ENCODE measurements around the gene HYKK.
"Not testable (repeated sequence)": the region's sequence is repeated elsewhere in the genome, so short reads cannot be mapped to it uniquely, and the experiment has no call there.

HYKK gene, protein sequence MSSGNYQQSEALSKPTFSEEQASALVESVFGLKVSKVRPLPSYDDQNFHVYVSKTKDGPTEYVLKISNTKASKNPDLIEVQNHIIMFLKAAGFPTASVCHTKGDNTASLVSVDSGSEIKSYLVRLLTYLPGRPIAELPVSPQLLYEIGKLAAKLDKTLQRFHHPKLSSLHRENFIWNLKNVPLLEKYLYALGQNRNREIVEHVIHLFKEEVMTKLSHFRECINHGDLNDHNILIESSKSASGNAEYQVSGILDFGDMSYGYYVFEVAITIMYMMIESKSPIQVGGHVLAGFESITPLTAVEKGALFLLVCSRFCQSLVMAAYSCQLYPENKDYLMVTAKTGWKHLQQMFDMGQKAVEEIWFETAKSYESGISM

GRCh38 chr15:78506971-78507830, at the start of gene HYKK:
TSS of gene HYKK (plus strand) at chr15:78507577. CDS start at chr15:78513089, 5,512 bp downstream.
- in situ Hi-C loops (cut with MboI; ENCODE audit: low sequenced_read_pairs) = no loop called here

DNA sequence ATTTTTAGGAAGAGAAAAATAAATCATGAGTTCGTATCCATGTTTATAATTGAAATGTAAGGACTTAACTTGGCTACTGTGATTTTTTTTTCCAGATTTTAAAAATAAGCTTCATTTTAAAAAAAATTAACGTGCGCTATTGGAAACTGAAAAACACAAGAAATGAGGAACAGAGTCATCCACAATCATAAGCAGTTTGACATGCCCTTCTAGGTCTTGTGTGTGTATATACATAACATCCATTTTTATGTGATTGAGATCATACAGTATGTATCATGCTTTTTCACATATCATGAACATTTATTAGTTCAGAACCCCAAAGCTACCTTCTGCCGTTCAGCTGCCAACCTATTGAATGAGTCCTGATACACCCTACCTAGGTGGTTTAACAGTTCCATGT, 46.6 kb upstream of the HYKK start:
- in situ Hi-C loops (cut with MboI; ENCODE audit: low sequenced_read_pairs) = no loop called here

GRCh38 chr15:78461171-78461888, 46.0 kb upstream of the HYKK start:
- in situ Hi-C loops (cut with MboI; ENCODE audit: low sequenced_read_pairs) = no loop called here

DNA sequence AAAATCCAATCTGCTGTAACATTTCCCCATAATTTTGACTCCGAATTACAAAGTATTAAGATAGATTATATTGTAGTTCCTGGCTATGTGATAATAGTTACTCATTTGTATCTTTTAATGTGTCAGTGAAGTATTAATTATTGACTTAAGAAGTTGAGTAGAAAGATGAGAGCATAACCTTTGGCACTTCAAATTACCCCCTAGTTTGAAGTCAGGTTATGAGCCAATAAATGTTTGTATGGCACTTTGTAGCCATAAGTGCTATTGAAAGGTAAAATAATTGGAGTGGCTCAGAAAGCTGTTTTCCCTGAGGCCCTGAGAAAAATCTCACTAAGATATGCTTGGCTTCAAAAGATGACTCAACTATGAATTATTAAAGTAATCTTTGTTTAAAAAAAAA, 38.3 kb upstream of the HYKK start:
- in situ Hi-C loops (cut with MboI; ENCODE audit: low sequenced_read_pairs) = no loop called here

DNA sequence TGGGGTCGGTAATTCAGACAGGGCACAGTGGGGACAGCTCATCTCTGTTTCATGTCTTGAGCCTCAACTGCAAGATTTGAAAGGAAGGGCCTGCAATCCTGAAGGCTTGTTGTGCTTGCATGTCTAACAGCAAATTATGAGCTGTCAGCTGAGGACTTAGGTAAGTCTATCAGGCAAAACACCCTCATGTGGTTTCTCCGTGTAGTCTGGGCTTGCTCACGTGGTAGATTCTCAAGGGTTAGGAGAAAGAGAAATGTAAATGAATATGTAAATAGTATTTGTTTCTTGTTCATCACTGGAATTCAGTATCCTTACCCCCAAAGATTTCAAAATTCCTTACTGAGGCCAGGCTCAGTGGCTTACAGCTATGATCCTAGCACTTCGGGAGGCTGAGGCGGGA, 30.1 kb upstream of the HYKK start:
- in situ Hi-C loops (cut with MboI; ENCODE audit: low sequenced_read_pairs) = no loop called here

- in situ Hi-C loops (cut with MboI; ENCODE audit: low sequenced_read_pairs) = loop anchor here (10.0 kb wide), 1 partner anchor 175 kb away; no protein-coding TSS in a partner anchor
These were observed 27.7 kb upstream of the HYKK start for GRCh38 chr15:78479650-78480049.

GRCh38 chr15:78481917-78482316, 25.5 kb upstream of the HYKK start:
- in situ Hi-C loops (cut with MboI; ENCODE audit: low sequenced_read_pairs) = loop anchor here (10.0 kb wide), 1 partner anchor 177 kb away; no protein-coding TSS in a partner anchor

- in situ Hi-C loops (cut with MboI; ENCODE audit: low sequenced_read_pairs) = no loop called here
These were observed 14.5 kb upstream of the HYKK start for GRCh38 chr15:78492872-78493271.

DNA sequence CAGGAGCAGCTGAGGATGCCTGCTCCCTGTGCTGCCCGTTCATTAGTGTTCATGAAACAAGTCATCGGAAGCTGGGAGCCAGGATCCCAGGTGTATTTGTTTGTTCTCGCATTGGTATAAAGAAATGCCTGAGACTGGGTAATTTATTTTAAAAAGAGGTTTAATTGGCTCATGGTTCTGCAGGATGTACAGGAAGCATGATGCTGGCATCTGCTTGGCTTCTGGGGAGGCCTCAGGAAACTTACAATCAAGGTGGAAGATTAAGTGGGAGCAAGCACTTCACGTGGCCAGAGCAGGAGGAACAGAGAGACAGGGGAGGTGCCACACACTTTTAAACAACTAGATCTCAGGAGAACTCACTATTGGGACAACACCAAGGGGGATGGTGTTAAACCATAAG, 5.5 kb upstream of the HYKK start:
- in situ Hi-C loops (cut with MboI; ENCODE audit: low sequenced_read_pairs) = no loop called here

DNA sequence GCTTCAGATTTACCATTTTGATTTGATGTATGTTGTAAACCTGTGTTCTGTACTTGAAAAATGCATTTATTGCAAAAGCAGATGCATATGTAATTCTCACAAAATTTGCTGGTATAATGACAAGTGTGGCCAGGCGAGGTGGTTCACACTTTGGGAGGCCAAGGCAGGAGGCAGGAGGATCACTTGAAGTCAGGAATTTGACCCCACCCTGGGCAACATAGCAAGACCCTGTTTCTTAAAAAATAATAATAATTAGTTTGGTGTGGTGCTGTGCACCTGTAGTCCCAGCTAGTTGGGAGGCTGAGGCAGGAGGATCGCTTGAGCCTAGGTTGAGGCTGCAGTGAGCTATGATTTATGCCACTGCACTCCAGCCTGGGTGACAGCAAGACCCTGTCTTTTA, 4.7 kb upstream of the HYKK start:
- in situ Hi-C loops (cut with MboI; ENCODE audit: low sequenced_read_pairs) = no loop called here

- in situ Hi-C loops (cut with MboI; ENCODE audit: low sequenced_read_pairs) = no loop called here
These were observed 419 bp downstream of the HYKK start for GRCh38 chr15:78507831-78508160.

GRCh38 chr15:78508272-78508671, 895 bp downstream of the HYKK start:
- in situ Hi-C loops (cut with MboI; ENCODE audit: low sequenced_read_pairs) = no loop called here

GRCh38 chr15:78509726-78510312, 2.4 kb downstream of the HYKK start:
- in situ Hi-C loops (cut with MboI; ENCODE audit: low sequenced_read_pairs) = no loop called here

DNA sequence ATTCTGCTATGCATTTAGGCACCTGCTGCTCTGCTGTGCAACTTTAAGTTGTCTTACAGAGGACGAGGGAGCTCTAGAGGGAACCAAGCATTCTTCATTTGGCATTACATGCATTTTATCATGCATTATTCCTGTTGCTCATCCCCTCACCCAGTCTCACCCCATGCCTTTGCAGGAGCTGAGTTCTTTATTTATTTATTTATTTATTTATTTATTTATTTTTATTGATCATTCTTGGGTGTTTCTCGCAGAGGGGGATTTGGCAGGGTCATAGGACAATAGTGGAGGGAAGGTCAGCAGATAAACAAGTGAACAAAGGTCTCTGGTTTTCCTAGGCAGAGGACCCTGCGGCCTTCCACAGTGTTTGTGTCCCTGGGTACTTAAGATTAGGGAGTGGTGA, 12.7 kb downstream of the HYKK start:
- in situ Hi-C loops (cut with MboI; ENCODE audit: low sequenced_read_pairs) = not testable (repeated sequence)

DNA sequence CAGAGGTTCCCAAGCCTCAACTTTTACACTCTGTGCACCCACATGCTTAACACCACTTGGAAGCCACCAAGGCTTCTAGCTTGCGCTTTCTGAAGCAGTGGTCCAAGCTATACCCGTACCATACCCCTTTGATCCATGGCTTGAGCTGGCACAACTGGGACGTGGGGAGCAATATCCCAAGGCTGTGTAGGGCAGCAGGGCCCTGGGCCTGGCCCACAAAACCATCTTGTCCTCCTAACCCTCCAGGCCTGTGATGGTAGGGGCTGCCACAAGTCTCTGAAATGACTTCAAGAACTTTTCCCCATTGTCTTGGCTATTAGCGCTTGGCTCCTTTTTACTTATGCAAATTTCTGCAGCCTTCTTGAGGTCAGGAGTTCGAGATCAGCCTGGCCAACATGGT, 16.9 kb downstream of the HYKK start:
- in situ Hi-C loops (cut with MboI; ENCODE audit: low sequenced_read_pairs) = no loop called here

DNA sequence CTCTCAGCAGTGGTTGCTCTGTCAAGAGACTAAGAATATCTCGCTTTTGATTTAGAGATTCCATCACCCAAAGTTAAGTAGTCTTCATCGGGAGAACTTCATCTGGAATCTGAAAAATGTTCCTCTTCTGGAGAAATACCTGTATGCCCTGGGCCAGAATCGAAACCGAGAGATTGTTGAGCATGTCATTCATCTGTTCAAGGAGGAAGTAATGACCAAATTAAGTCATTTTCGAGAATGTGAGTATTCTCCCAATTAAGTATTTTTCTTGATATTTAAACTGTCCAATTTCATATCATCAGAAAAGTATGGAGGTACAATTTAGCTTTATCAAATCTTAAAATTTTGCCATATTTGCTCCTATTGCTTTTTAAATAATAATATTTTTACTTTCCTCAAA, 19.9 kb downstream of the HYKK start:
- in situ Hi-C loops (cut with MboI; ENCODE audit: low sequenced_read_pairs) = no loop called here

DNA sequence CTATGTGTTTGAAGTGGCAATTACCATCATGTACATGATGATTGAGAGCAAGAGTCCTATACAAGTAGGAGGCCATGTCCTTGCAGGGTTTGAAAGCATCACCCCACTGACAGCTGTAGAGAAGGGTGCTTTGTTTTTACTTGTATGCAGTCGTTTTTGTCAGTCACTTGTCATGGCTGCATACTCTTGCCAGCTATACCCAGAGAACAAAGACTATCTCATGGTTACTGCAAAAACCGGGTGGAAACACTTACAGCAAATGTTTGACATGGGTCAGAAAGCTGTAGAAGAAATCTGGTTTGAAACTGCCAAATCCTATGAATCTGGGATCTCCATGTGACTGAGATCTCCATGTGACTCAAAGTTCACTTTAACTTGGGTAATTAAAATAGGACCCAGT, 26.0 kb downstream of the HYKK start:
- in situ Hi-C loops (cut with MboI; ENCODE audit: low sequenced_read_pairs) = no loop called here

DNA sequence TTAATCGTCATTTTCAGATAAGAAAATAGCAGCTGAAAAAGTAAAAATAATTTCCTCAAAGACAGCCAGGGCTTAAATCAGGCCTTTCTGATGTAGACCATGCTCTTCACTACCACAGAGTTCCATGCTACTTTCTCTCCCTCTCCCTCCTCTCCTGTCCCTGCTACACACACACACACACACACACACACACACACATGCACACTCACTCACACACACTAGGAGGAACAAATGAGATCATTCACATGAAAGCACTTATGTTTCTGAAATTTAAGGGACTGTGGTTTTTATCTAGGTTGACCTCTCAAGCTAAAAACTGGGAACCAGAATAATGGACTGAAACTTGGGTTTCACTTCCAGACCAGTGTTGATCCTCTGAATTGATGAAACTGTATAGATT, 28.8 kb downstream of the HYKK start:
- in situ Hi-C loops (cut with MboI; ENCODE audit: low sequenced_read_pairs) = no loop called here

GRCh38 chr15:78537266-78537905, 30.0 kb downstream of the HYKK start:
- in situ Hi-C loops (cut with MboI; ENCODE audit: low sequenced_read_pairs) = no loop called here

- in situ Hi-C loops (cut with MboI; ENCODE audit: low sequenced_read_pairs) = no loop called here
These were observed 31.0 kb downstream of the HYKK start for GRCh38 chr15:78538358-78538757.
